EH (cell line): ENCODE measurements around the gene KIF9.
"Not testable (repeated sequence)": the region's sequence is repeated elsewhere in the genome, so short reads cannot be mapped to it uniquely, and the experiment has no call there.

Experiments
- DNase-seq: peaks from one replicate; pipeline ENCODE4 v3.0.0-alpha.2; 2015; ENCODE audit warnings: low read depth

The KIF9 gene

DNA sequence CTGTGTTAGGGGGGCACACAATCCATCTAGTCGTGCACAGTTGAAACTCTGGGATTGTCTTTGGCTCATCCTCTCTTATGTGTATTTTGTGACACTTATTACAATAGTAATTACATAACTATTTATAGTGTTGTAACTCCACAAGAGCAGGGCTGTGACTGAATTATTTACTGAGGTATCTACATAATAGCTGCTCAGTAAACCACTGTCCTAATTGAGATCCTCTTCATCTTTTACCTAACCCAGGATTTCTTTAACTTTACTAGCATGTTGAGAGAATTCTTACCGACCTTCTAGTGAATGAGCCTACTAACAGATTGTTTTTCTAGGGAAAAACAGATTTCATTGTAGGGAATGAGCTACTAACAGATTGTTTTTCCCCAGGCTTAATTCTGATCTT is 11.2 kb upstream of the KIF9 start:
- DNase-seq: no peak

DNA sequence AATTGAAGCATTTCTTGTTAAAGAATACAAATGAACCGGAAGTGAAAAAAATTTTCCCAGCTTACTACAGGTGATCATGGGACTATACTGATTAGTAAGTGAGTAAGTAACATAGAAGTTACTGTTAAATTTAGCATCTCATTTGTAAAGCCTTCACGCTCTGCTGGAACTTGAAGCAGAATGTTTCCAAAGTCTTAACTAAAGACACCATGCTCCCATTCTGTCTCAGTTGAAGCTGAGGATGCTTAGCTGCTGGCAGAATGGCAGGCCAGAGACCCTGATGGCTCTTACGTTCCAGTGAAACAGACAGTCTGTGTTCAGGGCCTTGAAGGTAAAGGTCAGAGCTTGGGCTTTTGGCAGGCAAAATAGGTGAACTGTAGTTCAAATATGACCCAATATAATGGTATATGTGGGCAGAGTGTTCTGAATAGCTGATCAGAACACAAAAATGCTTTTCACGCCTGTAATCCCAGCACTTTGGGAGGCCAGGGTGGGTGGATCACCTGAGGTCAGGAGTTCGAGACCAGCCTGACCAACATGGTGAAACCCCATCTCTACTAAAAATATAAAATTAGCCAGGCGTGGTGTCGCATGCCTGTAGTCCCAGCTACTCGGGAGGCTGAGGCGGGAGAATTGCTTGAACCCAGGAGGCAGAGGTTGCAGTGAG is 9.3 kb upstream of the KIF9 start:
- DNase-seq: not testable (repeated sequence)

DNA sequence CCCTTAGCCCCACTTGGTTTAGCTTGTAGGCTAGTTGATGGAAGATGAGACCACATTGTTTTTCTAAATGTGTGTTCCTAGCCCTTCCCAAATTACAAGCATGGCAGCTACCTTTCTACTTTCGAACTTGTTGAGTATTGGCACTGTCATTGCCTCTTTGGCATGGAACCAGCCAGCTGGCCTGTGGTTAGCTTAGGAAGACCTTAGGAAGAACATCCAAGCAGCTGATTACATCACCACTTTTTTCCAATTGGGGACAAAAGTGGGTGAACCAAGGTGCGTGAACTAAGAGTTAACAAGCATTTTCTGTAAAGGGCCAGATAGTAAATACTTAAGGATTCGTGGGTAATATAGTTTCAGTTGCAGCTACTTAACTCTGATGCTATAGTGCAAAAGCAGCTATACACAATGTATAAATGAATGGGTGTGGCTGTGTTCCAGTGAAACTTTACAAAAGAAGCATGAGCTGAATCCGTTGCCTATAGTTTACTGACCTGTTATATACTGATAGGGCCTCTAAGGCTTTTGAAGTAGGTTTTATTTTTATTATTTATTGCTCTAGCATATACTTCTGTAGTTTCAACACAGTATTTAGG is 8.7 kb upstream of the KIF9 start:
- no peak for DNase-seq

DNA sequence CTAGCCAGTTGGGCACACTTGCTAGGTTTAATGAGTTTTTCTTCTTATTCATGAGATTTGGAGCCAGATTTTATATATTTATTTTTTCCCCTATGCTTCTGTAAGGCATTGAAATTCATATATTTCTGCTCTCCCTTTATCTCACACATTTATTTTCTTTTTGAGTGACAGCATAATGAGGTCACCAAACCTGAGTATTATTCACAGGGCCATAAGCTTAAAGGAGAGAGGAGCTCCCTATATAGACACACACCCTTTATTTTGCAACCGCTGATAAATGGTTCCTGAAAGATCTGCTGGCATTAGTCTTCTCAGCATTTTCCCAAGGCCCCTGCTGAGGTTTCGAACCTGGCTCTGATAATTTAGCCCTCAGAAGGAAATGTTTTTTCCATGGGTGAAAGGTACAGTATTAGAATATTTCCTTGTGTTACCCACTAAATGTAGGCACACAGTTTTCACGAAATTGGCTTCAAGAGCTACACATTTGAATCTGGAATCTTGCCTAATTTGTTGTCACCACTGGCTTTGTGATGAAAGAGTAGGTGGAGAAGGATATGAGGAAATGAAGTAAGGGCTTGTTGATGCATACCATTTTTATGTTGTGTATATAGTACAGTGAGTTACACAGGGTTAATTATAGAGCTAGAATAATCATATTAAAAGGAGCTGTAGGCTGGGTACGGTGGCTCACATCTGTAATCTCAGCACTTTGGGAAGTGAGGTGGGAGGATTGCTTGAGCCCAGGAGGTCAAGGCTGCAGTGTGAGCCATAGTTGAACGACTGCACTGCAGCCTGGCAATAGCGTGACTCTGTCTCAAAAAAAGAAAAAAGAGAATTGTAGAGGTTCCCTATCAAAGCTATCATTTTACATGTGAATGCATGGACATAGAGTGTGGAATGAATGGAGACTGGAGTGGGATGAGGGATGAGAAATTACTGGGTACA is 6.6 kb upstream of the KIF9 start:
- DNase-seq: no peak

DNA sequence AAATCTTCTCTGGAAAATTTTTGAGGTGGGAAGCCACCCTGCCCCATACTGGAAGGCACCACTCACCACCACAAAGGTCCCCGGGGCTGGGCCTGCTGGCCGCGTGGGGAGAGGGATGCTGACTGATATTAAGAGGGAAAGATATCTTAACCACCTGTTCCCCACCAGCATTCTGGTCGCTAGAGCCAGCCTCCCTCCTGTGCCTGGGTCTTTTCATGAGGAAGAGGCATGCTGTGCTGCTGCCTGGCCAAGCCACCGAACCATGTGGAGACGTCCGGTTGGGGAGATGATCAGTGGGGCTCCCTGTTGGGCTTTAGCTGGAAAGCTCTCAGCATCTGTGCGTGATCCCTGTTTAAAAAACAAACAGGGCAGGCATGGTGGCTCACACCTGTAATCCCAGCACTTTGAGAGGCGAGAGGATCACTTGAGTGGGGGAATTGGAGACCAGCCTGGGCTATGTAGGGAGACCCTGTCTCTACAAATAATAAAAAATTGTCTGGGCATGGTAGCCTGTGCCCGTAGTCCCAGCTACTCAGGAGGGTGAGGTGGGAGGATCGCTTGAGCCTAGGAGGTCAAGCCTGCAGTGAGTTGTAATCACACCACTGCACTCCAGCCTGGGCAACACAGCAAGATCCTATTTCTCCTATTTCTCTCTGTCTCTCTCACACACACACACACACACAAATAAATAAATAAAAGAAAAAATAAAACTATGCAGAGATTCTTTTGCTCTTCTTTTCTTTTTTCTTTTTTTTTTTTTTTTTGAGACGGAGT is 1.2 kb upstream of the KIF9 start:
- DNase-seq: peak; percentile 30

DNA sequence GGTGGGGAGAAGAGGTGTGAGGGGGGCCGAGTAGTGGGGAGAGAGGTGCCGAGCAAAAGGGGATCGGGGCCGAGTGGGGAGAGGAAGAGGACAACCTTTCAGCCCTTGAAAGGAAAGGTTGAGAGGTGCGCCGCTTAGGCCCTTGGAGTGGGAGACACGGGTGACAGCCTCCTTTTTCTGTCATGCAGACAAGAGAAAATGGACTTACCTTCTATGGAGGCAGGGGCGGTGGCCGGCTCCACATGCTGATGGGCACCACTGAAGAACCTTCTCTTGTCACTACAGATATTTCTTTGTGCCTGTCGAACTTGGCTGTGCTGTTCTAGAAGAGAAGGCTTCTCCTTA is 566 bp upstream of the KIF9 start:
- no peak for DNase-seq

DNA sequence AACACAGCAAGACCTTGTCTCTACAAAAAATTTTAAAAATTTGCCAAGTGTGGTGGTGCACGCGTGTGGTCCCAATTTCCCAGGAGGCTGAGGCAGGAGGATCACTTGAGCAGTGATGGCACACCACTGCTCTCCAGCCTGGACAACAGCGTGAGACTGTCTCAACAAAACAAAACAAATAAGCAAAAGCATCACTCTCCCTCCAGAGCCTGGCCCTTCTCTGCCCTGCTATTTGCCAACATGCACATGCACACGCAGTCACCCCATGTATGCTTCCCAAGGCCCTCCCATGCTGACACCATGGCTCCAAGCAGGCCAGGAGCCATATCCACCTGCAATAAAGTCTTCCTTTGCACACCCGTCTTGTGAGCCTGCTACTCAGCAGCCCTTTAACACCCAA is 2.1 kb downstream of the KIF9 start:
- DNase-seq: no peak

DNA sequence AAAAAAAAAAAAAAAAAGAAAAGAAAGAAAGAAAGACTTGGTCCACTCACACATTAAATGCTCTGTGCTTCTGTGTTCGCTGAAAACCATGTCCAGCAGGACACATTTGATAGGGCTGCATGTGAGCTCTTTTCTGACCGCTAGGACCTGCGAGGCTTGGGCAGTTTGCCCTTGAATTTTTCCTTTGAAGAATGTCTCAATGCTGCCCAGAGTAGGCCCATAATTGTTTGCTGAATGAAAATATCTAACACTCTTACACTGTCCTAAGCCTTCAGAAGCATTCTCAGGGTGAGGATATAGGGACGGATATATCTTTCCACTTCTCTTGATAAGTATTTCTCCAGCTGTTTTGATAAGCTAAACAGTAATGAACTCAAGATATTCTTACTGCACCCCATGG is 6.0 kb downstream of the KIF9 start:
- DNase-seq: no peak

DNA sequence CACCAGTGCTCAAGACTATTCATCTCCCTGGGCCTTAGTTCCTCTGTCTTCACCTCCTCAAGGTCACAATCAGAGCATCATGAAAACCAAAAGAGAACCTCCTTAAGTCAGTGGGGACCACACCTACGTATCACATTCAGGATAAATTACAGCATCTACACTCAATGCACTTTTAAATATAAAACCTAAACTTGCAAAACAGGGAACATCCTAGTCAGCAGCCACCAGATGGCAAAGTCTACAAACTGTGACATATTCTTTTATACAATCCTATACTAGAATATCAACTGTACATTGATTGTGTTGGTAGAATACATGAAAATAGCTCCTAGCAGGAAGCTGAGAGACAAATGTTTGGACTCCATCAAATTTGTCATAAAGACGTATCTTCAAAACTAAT is 7.9 kb downstream of the KIF9 start:
- DNase-seq: no peak

DNA sequence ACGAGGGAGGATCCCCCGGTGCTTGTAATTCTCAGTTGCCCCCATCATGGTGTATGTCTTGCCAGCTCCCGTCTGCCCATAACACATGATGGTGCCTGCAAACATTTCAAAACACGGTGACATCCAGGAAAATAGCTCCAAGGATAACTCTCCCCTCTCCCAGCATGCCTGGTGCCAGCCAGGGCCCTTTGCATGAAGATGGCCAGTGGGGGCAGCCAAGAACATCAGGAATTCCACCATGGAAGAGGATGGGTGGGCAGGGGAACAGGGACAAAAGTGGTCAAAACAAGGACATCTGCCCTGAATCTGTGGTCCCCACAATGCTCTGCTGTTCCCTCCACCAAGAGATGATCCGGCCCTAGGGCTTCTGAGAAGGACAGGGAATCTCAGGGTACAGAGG is 9.0 kb downstream of the KIF9 start:
- no peak for DNase-seq

DNA sequence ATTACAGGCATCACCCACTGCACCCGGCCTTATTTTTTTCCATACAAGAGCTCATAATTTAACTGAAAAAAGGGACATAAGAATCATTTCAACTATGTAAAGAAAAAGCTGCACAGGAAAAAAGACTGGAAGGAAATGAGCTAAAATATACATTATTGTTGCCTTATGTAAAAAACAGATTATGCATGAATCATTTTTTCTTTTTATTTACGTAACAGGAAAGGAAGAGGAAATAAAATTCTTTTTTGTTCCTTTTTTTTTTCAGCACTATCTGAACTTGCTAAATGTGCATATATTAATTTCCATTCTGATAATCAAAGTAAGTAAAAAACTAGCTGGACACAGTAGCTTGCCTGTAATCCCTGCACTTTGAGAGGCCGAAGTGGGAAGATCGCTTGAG is 12.1 kb downstream of the KIF9 start:
- no peak for DNase-seq

DNA sequence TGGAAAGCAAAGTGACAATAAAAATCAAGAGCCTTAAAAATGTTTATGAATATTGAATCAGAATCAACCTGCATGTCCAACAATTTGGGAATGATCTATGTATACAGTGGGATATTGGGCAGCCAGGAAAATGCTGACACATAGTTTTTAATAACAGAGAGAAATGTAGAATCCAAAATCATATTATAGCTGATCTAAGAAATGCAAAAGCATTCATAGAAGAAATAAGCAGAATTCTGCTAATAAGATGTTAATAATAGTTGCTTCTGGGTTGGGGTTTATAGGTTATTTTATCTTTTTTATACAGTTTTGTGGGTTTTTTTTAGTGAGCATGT is 15.1 kb downstream of the KIF9 start:
- DNase-seq: no peak

DNA sequence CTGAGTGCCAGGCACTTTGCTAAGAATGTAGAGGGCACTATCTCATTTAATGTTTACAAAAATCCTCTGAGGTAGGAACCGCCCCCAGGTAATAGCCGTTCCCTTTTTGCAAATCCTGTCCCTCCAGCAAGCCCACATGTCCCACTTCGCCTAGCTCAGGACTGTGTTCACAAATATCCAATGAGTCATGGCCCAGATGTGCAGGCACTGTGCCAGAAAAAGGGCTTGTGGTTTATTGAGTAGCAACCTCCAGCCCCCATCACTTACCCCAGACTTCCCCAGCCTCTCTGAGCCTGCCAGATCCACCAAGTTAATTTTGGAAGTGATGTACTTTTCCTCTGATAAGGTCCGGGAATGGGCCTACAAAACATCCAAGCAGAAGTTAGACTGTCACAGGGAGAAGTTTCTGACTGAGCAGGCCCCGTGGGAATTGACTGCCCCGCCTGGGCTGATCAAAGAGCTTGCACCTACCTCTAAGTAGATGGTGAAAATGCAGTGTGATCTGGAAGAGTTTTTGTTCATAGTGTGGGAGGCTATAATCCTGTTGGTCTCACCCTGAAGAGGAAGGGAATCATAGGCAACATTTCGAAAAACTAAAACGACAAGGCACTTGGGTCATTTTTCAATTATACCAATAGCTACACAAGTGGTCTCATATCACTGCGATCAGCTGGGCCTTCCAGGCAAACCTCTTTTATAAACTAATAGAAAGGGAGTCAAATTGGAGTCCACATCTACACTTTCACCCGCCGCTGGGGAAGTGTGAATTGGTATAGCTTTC is 15.7 kb downstream of the KIF9 start:
- peak; percentile 89 for DNase-seq

DNA sequence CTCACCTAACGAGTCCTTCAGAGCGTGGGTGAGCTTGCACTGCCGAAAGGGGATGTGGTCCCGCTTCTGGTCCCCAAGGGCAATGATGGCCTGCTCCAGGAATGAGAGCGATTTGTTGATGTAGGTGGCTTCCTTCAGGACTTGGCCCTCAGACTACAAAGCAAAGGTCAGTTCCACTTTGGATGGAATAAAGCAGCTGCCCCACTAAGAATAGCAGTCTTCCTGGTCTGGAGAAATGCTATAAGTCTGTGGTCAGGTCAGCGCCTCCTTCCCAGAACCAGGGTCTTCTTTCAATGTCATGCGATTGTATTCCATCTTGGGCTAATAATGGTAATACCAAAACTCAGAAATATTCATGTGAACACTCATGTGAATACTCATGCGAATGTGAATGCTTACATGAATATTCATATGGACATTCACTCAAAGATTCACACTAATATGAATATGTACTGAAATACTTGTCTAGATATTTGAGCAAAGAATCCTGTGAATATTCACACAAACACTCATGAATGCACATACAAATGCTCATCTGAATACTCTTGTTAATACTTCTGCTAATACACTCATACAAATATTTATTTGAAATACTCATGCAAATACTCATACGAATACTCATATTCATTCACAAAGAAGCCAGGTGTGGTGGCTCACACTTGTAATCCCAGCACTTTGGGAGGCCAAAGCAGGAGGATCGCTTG is 16.7 kb downstream of the KIF9 start:
- no peak for DNase-seq

DNA sequence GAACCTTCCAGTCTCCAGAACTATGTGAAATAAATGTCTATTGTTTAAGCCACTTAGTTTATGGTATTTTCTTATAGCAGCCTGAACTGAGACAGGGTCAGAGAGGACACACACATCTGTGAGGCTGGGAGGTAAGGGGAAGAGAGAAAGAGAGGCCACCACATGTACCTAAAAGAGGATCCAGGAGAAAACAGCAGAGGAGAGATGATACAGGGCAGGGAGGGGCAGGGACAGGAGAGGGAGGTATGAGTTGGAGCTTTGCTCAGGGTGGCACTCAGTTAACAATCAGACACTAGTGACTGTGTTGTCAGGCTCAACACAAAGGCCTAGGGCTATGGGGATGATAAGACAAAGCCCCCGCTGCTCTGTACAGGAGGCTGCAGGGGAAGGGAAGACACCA is 17.6 kb downstream of the KIF9 start:
- no peak for DNase-seq

DNA sequence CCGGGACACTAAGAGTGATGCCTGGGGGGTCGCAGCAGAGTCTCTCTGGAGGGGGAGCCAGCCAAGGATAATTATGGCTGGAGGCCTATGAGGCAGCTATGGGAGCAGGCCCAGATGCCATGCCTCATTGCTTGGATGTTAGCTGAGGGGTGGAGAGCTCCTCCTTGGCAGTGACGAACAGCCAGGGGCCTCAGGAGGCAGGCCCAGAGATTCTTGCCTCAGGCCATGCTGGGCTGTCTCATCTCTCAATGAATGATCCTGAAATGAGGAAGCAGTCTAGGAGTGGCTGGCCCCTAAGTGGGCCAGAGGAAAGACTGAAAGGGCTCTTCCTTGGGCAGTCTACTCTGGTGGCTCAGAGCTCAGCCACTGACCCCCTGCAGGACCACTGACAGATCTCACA is 21.3 kb downstream of the KIF9 start:
- peak; percentile 66 for DNase-seq

DNA sequence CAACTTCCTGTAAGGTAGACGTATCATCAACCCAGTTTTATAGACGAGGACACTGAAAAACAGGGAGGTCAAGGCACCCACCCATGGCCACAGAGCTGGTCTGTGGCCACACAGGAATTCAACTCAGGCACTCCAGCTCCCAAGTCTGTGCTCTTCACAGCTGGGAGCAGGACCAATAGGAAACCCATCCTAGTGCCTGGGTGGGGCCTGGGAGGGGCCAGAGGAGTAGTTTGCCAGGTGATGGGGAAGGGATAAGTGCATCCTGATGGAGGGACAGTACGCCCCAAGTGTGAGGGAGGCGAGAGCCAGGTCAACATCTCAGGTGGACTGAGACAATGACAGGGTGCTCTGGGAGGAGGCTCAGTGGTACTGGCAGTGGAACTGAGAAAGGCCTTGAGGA is 22.0 kb downstream of the KIF9 start:
- no peak for DNase-seq

DNA sequence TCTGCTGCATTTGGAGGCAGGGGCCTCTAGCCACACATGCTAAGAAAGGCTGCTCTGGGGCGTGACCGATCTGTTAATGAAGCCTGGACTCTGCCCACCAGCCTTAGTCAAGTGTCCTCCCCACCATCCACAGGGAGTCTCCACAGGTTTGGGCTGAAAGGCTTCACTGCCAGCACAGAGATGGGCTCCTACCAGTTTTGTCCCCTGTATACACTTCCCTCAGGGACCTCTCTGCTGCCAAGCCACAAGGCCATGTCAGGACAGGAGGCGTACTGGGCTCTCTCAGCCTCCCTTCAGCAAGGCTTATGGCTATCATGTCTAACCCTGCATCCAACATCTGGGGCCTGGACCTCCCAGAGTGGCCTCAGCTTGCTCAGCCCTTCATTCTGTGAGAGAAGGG is 23.5 kb downstream of the KIF9 start:
- no peak for DNase-seq

DNA sequence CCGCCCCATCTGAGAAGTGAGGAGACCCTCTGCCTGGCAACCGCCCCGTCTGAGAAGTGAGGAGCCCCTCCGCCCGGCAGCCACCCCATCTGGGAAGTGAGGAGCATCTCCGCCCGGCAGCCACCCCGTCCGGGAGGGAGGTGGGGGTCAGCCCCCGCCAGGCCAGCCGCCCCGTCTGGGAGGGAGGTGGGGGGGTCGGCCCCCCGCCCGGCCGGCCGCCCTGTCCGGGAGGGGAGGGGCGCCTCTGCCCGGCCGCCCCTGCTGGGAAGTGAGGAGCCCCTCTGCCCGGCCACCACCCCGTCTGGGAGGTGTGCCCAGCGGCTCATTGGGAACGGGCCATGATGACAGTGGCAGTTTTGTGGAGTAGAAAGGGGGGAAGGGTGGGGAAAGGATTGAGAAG is 26.3 kb downstream of the KIF9 start:
- not testable (repeated sequence) for DNase-seq

DNA sequence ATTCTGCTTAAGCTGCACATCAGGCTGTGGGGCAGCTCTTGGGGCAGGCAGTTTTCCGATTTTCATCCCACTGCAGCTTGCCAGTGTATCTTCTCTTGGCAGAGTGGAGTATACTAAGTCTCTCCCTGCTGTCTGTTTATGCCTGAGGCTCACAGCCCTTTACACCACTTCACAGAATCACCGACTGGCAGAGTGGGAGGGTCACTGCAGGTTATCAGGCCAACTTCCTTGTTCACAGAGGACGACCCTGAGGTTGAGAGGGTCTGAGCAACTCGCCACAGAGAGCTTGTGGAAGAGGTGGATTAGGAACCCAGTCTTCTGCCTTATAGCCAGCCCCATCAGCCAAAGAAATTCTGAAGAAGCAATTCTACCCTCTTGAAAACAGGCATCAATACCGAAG is 30.9 kb downstream of the KIF9 start:
- DNase-seq: no peak

DNA sequence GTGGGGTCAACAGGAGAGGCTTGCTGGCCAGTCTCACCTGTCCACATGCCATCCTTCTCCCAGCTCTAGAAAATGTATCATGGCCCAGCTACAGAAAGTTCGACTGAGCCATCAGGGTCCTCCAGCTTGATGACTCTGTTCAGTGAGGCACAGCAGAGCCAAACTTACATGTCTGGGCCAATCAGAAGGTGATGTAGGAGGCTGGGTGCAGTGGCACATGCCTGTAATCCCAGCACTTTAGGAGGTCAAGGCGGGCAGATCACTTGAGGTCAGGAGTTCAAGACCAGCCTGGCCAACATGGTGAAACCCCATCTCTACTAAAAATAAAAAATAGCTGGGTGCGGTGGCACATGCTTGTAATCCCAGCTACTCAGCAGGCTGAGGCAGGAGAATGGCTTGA is 31.5 kb downstream of the KIF9 start:
- not testable (repeated sequence) for DNase-seq
